Ovary (tissue), 9 donors: ENCODE results near the gene TMC6. TPM values are rescaled to one million over a fixed set of nuclear protein-coding genes. Genes with fewer than 3 reads are reported as not detected.

Experiments used
- DNase-seq, 5 donors: peaks; one replicate each; pipeline ENCODE4 v3.0.0-alpha.2; 2019 to 2020
- H3K27ac ChIP-seq, 2 donors: fragments of 200-600 bp; one replicate each; pipeline versions ENCODE4 v1.5.1 to v1.8.0; 2019 to 2022
- H3K27me3 ChIP-seq: fragments of 200-600 bp; one replicate; pipeline ENCODE4 v1.8.0; 2022
- H3K36me3 ChIP-seq: fragments of 200-600 bp; sonication (generic); one replicate; pipeline ENCODE4 v1.5.1; 2019
- H3K4me1 ChIP-seq: one replicate; pipeline ENCODE4 v1.8.1; 2013; ENCODE audit warnings: mild to moderate bottlenecking, moderate library complexity; ENCODE audit not compliant: insufficient read depth
- H3K4me3 ChIP-seq: fragments of 200-600 bp; sonication (generic); one replicate; pipeline ENCODE4 v1.5.1; 2017
- H3K9me3 ChIP-seq, 2 donors: fragments of 200-600 bp in 1 of 2; sonication (generic) in 1 of 2; one replicate each; pipeline versions ENCODE4 v1.5.1 to v1.8.1; 2013 to 2019; ENCODE audit warnings: mild to moderate bottlenecking in 1 of 2, moderate library complexity in 1 of 2
- CTCF ChIP-seq, 3 donors: fragments of 450-650 bp in 2 of 3; fragments of 200-600 bp in 1 of 3; IDR thresholded peaks; one replicate each; pipeline versions ENCODE4 v1.5.1 to v1.8.0; 2016 to 2022; ENCODE audit warnings: antibody characterized with exemption in 3 of 3, mild to moderate bottlenecking in 1 of 3
- EP300 ChIP-seq: sonication (generic); formaldehyde crosslinking; IDR thresholded peaks from one replicate; pipeline ENCODE4 v1.6.1; 2017; ENCODE audit warnings: antibody characterized with exemption
- POLR2A ChIP-seq: fragments of 450-650 bp; IDR thresholded peaks from one replicate; pipeline ENCODE4 v1.6.1; 2017; ENCODE audit warnings: antibody characterized with exemption, mild to moderate bottlenecking, moderate library complexity
- WGBS, 3 donors: extraction: QIAGEN DNeasy Blood & Tissue Kit in 1 of 3; methylation state at CpG; one replicate each; pipeline versions ENCODE4 v1.1.5 to v1.1.7; 2013 to 2017; 5-methylcytosine and 5-hydroxymethylcytosine counted together
- intact Hi-C, 4 donors: fragments of 100-400 bp; cut with DNase I; formaldehyde crosslinking; loops; one replicate each; pipeline versions ENCODE4 v1.11.0 to v1.15.1; 2022 to 2023
- polyA plus RNA-seq, 2 donors: library from polyadenylated mRNA; stranded (reverse); fragments of 200-250 nt in 1 of 2; fragments of 350-450 nt in 1 of 2; fragmentation: Illumina TruSeq in 1 of 2; extraction: RNeasy Lipid Tissue Mini Kit (QIAGEN cat#74804) in 1 of 2; gene quantifications; one replicate each; pipeline ENCODE4 v1.2.3, GENCODE V29; 2013 to 2014
- total RNA-seq, 7 donors: library from RNA; depleted of rRNA in 2 of 7; stranded (reverse); fragments of >200 nt in 2 of 7; fragmentation: NEBNext Ultra II Directional in 3 of 7; extraction: Animal tissue kit (Norgen Biotek cat#: 25700) in 3 of 7; gene quantifications; one replicate each; pipeline versions ENCODE4 v1.1.0 to v1.2.4, GENCODE V29; 2016 to 2023
- donor health status: DM: no; HTN: no; CAD: no; lungs with moderate emphysema.
- donor health status: DM: no; HTN: no; CAD: no.
- donor health status: Bipolar disorder and iron deficiency.
- donor health status: DM: yes; HTN: yes; CAD: no.
- donor health status: DM: no; HTN: no; CAD: no.
- donor health status: DM: yes; HTN: yes; CAD: no.

The TMC6 gene
- total and polyA plus RNA-seq, 9 donors, result 1.2 to 26.8 (median 8.3) TPM

- H3K27ac ChIP-seq, result no peak overlapping the region
- no peaks in the 10 kb centered on the region for H3K4me1 ChIP-seq
- H3K36me3 ChIP-seq, result no peaks in the 10 kb centered on the region
- no peaks in the 10 kb centered on the region for H3K9me3 ChIP-seq
- WGBS, 3 donors, result 87 to 93% (median 92%) methylated on average over 9 of the region's 9 CpGs
- TF ChIP-seq CTCF (IDR thresholded peaks at IDR 0.05) (no peak), EP300 (no peak), POLR2A (no peak)
- no peak overlapping the region for H3K4me3 ChIP-seq
- intact Hi-C loops, result no loop called here
- DNase-seq, result no peak
- H3K27me3 ChIP-seq, result no peaks in the 10 kb centered on the region
These were observed 7.4 kb upstream of the TMC6 start for GRCh38 chr17:78135858-78136500.

GRCh38 chr17:78134899-78135385 lies 6.4 kb upstream of the TMC6 start:
- Histone ChIP-seq H3K4me1 (no peaks in the 10 kb centered on the region), H3K27me3 (no peaks in the 10 kb centered on the region), H3K27ac (no peak overlapping the region), H3K4me3 (no peak overlapping the region), H3K36me3 (no peaks in the 10 kb centered on the region), H3K9me3 (no peaks in the 10 kb centered on the region)
- TF ChIP-seq CTCF (IDR thresholded peaks at IDR 0.05) (no peak), POLR2A (no peak), EP300 (no peak)
- intact Hi-C loops, result no loop called here
- no peak for DNase-seq
- 73 to 80% (median 73%) methylated on average over 9 of the region's 9 CpGs for WGBS, 3 donors

GRCh38 chr17:78133971-78134898 lies 5.7 kb upstream of the TMC6 start:
- no peaks in the 10 kb centered on the region for H3K27me3 ChIP-seq
- WGBS, 3 donors, result 60 to 61% (median 60%) methylated on average over 39 of the region's 39 CpGs

More at GRCh38 chr17:78133971-78134898, 5.7 kb upstream of the TMC6 start:
- Histone ChIP-seq H3K36me3 (no peaks in the 10 kb centered on the region), H3K27ac (no peak overlapping the region), H3K9me3 (no peaks in the 10 kb centered on the region), H3K4me1 (no peaks in the 10 kb centered on the region), H3K4me3 (no peak overlapping the region)
- TF ChIP-seq CTCF (IDR thresholded peaks at IDR 0.05), result no peak
- TF ChIP-seq EP300, result no peak
- no peak for TF ChIP-seq POLR2A
- intact Hi-C loops, result no loop called here
- DNase-seq, result peak in 1 of 5 donors; percentile 20
